NCI-H1105 (cell line): ENCODE data around the gene WDHD1.
"Not testable (repeated sequence)": the region's sequence is repeated elsewhere in the genome, so short reads cannot be mapped to it uniquely, and the experiment has no call there.

ENCODE experiments used
- DNase-seq: peaks from one replicate; lab custom pipeline; 2025; lab: John Stamatoyannopoulos, UW

Gene WDHD1

DNA sequence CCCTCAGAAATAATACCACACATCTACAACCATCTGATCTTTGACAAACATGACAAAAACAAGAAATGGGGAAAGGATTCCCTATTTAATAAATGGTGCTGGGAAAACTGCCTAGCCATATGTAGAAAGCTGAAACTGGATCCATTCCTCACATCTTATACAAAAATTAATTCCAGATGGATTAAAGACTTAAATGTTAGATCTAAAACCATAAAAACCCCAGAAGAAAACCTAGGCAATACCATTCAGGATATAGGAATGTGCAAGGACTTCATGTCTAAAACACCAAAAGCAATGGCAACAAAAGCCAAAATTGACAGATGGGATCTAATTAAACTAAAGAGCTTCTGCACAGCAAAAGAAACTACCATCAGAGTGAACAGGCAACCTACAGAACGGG lies 74.1 kb downstream of the WDHD1 start:
- DNase-seq: not testable (repeated sequence)

DNA sequence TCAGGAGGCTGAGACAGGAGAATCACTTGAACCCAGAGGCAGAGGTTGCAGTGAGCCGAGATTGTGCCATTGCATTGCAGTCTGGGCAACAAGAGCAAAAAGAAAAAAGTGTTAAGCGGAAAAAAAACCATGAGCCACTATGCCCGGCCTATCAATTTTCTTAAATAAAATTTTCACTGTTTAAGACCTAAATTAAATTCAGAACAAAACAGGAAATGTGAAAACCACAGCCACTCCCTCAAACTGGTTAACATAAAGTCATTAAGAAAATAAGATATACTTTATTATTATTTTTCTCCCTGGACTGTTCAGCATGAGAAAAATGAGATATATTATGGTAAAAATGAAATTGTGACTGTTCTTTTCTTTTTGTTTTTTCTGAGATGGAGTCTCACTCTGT lies 79.7 kb downstream of the WDHD1 start:
- no peak for DNase-seq

DNA sequence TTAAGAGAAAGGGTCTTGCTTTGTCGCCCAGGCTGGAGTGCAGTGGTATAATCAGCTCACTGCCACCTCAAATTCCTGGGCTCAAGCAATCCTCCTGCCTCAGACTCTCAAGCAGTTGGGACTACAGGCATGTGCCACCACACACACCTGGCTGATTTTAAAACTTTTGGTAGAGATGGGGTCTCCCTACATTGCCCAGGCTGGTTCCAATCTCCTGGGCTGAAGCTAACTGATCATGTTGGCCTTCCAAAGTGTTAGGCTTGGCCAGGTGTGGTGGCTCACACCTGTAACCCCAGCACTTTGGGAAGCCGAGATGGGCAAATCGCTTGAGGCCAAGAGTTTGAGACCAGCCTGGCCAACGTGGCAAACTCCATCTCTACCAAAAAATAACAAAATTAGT lies 80.4 kb downstream of the WDHD1 start:
- no peak for DNase-seq

DNA sequence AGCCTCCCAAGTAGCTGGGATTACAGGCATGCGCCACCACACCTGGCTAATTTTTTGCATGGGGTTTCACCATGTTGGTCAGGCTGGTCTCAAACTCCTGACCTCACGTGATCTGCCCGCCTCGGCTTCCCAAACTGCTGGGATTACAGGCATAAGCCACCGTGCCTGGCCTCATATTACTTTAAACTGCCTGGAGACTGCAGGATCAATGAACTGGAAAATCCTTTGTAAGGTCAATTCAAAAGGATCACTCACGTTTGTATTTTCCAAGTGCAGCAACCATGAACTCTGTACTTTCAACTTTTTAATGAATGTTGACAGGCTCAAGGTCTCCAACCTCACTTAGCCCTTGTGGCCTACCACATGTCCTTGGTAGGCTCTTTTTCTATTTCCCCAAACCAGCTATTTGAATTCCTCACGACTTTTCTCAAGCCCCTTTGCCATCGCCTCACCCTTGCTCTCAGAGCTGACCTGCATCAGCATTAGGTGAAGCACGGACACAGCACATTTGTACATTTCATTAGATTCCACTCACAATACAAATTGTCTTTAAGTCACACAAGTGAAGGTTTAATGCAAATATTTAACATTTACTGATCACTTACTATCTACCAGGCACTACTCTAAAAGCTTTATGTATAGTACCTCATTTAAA lies 82.0 kb downstream of the WDHD1 start:
- no peak for DNase-seq

DNA sequence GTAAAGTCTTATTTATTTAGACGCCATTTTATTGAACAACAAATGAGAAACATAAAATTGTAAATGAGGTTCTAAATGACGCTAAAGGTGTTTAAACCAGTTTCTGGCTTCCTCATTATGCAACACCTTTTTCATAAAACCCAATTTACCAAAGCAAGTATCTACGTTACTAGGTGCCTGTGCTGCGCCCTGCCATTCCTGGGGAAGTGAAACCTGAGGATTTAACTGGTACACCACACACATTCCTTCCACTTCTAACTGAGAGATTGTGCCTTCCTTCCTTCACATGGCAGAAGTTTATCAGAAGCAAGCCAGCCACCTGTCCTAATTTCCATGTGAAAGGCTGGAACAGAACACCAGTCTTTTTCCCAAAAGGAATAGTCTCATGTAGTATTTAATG lies 84.0 kb downstream of the WDHD1 start:
- no peak for DNase-seq

DNA sequence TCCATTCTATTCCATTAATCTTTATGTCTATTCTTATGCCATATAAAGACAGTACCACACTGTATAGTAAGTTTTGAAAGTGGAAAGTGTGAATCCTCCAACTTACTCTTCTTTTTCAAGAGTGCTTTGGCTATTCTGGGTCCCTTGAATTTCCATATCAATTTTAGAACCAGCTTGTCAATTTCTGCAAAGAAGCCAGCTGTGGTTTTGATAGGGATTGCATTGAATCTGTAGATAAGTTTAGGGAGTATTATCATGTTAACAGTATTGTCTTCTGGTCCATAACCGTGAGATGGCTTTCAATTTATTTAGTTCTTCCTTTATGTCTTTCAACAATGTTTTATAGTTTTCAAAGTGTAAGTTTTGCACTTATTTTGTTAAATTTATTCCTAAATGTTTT lies 90.1 kb downstream of the WDHD1 start:
- no peak for DNase-seq

DNA sequence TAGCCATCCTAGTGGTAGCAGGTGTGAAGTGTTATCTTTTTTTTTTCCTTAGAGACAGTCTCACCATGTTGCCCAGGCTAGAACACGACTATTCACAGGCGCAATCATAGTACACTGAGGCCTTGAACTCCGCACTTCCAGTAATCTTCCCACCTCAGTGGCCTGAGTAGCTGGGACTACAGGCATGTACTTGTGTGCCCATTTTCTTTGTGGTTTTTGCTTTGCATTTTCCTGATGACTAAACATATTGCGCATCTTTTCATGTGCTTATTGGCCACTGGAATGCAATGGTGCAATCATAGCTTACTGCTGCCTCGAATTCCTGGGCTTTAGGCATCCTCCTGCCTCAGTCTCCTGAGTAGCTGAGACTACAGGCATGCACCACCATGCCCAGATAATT lies 90.9 kb downstream of the WDHD1 start:
- DNase-seq: no peak

DNA sequence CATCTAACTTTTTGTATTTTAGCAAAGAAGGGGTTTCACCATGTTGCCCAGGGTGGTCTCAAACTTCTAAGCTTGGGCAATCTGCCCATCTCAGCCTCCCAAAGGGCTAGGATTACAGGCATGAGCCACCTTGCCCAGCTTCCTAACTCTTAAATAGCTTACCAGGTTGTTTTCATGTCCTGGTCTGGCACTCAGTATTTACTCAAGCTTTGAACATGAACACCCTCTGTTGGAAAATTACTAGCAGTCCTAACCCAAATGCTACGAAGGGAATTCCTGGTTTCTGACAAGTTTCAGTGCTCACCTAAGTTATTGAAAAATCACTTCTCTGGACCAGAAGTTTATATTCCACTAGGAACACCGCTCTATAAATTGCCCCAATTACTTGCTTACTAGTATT lies 91.8 kb downstream of the WDHD1 start:
- no peak for DNase-seq

DNA sequence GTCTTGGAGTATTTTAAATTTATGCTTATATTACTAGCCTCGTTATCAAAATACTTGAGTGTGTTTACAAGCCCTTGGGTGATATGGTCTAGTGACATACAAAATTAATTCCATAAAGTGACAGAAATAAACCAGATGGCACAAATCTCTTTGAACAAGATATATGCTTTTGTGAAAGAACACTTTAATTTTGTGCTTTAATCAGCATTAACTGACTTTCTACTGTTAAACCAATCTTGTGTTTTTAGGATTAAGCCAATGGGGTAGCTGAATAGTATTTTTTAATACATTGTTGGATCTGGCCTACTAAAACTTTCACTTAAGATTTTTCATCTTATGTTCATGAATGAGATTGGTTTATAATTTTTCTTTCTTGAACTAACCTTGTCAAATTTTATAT lies 93.9 kb downstream of the WDHD1 start:
- no peak for DNase-seq

DNA sequence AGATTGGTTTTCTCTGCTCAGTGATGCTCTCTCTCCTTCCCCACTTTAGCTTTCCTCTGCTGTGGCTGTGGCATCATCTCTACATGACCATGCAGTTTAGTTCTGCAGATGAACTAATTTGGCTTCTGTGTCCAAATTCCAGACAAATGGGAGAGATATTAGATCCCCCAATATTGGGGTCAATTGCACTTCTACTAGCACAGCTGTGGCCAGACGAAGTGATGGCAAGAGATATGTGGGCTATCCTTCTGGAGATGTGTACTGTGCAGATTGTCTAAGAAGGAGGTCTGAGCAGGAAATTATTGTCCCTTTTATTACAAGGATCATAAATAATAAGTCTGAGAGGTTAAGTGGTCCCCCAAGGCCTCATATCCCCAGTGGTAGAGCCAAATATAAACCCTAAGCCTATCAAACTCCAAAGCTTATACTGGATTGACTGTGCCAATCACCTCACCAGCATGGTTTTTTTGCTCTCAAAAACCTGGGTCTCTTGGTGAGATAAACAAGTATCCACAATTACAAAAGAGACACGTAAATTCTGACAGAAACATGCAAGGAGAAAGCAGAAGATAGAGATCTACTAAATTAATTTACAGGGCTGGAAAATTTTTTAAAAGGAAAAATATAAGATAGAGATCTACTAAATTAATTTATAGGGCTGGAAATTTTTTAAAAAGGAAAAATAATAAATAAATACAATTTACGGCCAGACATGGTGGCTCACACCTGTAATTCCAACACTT lies 95.1 kb downstream of the WDHD1 start:
- DNase-seq: no peak

DNA sequence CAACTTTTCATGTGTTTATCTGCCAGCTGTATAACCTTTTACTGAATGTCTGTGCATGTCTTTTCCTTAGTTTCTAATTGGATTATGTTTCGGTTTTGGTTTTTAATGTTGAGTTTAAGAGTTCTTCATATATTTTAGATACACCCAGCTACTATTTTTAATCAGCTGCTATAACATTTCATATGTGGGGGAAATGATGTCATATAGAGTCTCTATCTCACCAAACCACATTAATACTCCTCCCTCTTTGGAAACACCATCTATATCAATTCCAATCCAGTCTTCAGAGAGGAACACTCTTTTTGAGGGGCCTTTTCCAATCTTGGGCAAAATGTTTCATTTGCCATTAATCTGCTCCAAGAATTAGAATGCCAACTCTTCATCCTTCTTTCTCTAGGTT lies 95.8 kb downstream of the WDHD1 start:
- no peak for DNase-seq

DNA sequence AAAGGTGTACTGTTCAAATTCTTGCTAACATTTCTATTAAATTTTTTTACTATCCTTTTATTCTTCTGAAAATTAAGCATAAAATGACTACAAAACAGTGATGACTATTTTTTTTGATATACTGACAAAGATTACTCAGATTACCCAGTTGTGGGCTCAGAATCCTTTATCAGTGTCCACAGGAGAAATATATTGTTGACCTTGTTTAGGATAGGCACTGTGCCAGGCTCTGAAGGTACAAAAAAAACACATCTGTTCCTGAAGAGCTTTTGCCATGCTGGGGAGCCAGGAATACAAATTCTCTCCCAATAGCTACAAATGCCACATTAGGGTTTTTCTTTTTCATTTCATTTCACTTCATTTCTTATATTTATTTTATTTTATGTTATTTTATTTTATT lies 97.3 kb downstream of the WDHD1 start:
- peak; percentile 48 for DNase-seq

DNA sequence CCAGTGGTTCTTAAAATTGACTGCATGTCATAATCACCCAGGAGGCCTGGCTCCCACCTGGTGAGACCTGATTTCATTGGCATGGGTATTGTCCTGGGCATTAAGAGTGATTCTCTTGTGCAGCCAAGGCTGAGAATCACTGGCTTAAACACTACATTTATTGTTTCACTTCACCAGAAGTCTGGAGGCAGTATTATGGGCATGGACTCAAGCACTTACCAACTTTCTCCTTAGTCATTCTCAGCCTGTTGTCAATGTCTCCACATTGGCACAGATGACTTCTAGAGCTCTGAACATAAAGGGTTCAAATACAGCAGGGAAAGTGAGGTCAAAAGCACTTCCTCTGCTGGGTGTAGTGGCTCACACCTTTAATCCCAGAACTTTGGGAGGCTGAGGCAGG lies 98.7 kb downstream of the WDHD1 start:
- no peak for DNase-seq

DNA sequence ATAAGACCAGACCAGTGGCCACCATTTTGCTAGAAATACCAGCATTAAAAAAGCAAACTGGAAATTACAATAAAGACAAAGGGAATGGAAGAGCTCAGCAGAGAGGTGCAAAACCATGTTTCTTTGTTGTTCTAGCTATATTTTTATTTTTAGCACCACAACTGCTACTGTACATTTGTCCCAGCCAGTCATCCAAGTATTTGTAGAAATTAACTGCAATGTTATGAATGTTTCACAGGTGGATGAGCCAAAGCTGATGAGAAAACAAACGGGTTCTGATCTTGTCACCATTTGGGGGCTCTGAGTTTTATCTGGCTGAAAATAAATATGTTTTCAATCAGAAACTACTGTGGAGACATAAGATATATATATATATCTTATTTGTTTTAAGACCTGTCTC lies 99.3 kb downstream of the WDHD1 start:
- DNase-seq: no peak

DNA sequence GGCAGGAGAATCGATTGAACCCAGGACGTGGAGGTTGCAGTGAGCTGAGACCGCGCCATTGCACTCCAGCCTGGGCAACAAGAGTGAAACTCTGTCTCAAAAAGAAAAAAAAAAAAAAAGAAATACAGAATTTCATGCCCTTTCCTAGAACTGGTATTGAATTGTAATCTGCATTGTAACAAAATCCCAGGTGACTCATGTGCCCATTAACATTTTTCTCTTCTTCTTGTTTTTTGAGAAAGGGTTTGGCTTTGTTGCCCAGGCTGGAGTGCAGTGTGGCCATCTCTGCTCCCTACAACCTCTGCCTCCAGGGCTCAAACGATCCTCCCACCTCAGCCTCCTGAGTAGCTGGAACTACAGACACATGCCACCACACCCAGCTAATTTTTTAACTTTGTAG lies 100.3 kb downstream of the WDHD1 start:
- DNase-seq: not testable (repeated sequence)

DNA sequence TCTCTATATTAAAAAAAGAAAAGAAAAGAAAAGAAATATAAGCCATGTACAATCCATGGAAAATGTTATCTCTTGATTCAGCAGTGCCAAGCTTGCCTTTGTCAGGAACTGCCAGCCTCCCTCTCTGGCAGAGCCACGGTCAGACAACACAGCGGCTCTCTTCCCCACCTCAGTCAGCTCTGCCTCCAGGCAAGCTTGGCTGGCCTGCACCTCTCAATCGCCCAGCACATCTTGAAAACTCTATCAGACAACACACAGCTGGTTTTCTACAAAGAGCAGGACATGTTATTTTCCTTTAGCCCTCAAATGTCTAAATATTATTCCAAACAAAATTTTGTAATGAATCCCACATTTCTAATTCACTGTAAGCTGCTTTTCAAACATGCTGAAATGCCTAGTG lies 104.3 kb downstream of the WDHD1 start:
- DNase-seq: no peak

DNA sequence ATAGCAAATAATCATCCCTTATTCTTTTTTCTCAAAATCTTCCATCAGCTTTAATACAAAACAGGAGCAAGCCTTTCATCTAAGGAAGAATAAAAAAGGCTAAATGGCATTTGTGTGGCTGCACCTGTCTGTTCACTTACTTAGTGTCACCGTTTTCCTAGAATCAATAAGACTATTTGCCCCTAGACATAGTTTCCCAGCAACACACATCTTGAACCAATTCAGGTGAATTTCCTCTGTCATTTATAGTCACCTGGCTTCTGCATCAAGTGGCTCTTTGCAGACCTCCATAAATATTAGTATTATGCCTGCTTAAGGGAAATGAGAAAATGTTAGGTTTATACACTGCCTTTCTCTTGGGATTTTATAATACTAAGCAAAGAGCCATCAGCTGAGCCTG lies 106.8 kb downstream of the WDHD1 start:
- DNase-seq: peak; percentile 61

DNA sequence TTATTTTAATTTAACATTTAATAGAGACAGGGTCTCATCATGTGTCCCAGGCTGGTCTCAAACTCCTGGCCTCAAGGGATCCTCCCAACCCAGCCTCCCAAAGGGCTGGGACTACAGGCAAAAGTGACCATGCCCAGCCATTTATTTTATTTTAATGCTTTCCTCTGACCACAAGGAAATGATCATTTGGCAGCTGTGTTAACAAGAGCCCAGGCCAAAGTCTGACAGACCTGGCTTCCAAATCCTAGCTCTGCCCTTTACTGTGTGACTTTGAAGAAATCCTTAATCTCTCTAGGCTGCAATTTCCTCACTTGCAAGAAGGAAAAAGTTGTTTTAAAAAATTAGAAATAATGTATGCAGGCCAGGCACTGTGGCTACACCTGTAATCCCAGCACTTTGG lies 107.6 kb downstream of the WDHD1 start:
- DNase-seq: no peak

DNA sequence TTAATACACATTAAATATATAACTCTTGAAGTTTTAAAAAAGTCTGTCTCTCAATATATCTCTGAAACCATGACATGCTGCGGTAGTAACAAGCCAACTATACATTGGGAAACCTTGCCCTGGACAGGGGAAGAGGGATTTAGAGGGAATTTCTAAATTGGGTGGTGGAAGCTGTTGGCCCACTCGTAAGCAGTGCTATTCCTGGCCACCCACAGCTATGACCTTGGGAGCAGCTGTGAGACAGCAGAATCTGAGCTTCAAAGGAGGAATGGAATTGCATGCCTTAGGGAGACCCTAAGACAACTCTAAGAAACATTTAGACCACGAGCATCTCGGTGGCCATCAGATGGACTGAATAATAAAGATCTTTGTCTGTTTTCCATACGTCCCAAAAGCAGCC lies 108.5 kb downstream of the WDHD1 start:
- DNase-seq: no peak

DNA sequence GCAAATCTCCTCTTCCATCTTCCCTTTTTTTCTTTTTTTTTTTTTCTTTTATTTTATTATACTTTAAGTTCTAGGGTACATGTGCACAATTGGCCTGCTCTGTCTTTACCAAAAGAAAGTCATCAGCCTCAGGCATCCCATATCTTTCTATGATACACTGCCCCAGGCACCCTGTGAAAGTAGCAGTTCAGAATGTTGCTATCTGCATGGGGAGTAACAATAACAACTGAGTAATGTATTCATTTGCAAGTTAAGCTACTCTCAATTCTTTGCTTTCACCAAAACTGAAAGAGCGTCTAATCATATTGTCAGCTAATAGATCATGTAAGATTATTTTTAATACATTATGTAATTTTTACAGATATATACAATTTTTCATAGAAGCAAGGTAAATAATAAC lies 110.8 kb downstream of the WDHD1 start:
- no peak for DNase-seq

DNA sequence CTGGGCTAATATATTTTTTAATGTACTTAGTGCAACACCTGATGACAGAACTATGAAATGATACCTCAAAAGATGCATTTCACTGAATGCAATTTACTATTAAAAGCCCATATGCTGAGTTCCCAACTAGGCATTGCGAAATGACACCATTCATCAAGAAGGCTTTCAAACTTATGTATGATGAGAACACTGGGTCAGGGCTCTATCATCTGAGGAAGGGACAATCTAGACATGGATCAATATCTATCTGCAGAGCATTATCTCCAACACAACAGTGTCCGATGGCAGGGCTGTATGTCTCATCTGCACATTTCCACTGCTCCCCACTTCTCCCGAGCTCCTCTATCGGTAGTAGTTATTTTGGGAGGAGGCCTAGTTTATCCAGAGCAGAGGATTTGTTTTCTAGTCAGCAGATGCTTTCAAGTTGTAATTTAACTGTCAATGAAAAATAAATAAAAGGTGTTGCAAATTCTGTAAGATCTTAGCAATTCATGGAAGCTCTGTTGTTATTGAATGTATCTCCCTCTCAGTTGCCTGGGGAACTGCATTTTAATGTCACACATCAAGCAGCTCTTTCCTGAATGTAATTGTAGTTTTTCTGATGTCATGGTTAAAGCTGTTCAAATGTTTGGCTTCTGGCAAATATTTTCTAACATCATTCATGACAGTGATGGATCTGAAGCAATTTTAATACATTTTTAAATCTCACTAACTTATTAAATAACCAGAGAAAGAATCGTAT lies 116.9 kb downstream of the WDHD1 start:
- DNase-seq: no peak

DNA sequence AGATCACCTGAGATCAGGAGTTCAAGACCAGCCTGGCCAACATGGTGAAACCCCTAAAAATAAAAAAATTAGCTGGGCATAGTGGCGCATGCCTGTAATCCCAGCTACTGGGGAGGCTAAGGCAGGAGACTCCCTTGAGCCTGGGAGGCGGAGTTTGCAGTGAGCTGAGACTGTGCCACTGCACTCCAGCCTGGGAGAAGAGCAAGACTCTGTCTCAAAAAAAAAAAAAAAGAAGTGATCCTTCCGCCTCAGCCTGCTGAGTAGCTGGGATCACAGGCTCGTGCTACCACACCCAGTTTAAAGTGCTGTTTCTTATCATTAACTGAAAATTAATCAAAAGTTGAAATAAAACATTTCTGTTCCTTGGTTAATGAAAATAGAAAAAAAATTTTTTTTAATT lies 117.9 kb downstream of the WDHD1 start:
- not testable (repeated sequence) for DNase-seq

DNA sequence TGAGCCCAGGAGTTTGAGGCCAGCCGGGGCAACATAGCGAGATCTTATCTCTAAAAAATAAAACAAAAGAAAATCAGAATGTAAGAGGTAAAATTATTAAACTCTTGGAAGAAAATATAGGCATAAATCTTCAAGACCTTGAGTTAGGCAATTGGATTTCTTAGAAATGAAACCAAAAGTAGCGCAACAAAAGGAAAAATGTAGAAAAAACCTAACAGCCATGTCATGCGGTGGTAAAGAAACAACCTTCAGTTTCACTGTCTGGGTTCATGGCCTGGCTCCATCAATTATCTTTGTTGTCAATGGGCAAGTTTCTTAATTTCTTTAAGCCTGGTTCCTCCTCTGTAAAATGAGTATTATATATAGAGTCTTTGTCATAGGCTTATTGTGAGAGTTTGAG lies 118.7 kb downstream of the WDHD1 start:
- DNase-seq: no peak
